GM12878 (cell line): ENCODE measurements around the gene CHP1. TPM values are rescaled to one million over a fixed set of nuclear protein-coding genes. Genes with fewer than 3 reads are reported as not detected.

Experiments used
- ATAC-seq: fragments of 200-7000 bp; cut with Tn5 transposase; 3 replicates; pipeline ENCODE4 v1.9.1; 2020; ENCODE audit warnings: mild to moderate bottlenecking, moderate library complexity
- Bru-seq: library from RNA; stranded (reverse); fragments of 400-500 nt; gene quantifications from one replicate; lab custom pipeline; 2021; lab: Mats Ljungman, UMichigan
- BruChase-seq, 2 experiments: library from RNA; stranded (reverse); fragments of 400-500 nt; gene quantifications; one replicate each; lab custom pipeline; 2021; lab: Mats Ljungman, UMichigan
- BruUV-seq: library from RNA; stranded (reverse); fragments of 400-500 nt; replicated peaks from 2 replicates; lab custom pipeline; 2021; lab: Mats Ljungman, UMichigan
- CTCF ChIA-PET: fragments of 300-600 bp; sonication (Branson Sonifier 250); formaldehyde crosslinking; extraction: SDS; loops from one replicate; lab custom pipeline; 2021; ENCODE audit warnings: inconsistent platforms; lab: Yijun Ruan, JAX
- POLR2A ChIA-PET: fragments of 350-600 bp; formaldehyde crosslinking; extraction: SDS; loops from one replicate; lab custom pipeline; 2021; ENCODE audit warnings: inconsistent platforms; lab: Charles Lee
- RAD21 ChIA-PET: fragments of 300-600 bp; sonication (Branson Sonifier 250); formaldehyde crosslinking; loops from one replicate; lab custom pipeline; 2023; ENCODE audit warnings: antibody characterized with exemption; ENCODE audit not compliant: unreplicated experiment; lab: Charles Lee
- SMC1A ChIA-PET: fragments of 300-600 bp; sonication (Branson Sonifier 250); formaldehyde crosslinking; loops from one replicate; lab custom pipeline; 2023; ENCODE audit not compliant: unreplicated experiment, uncharacterized antibody; lab: Charles Lee
- DNase-seq: peaks from one replicate; pipeline ENCODE4 v3.0.0-alpha.2; 2011; ENCODE audit warnings: low read depth, low spot score
- FAIRE-seq: peaks from 3 replicates; lab custom pipeline; 2011; peaks lifted over from hg19 to GRCh38; lab: Jason Lieb, UNC
- H2AFZ ChIP-seq: 2 replicates; pipeline ENCODE4 v1.6.0; 2011; ENCODE audit warnings: low read depth, low read length, control low read depth; ENCODE audit not compliant: control insufficient read depth
- H3K27ac ChIP-seq: 2 replicates; pipeline ENCODE4 v1.5.1; 2011; ENCODE audit warnings: control low read depth; ENCODE audit not compliant: control insufficient read depth, insufficient read depth
- H3K27me3 ChIP-seq, 2 experiments: replicated peaks in 1 of 2; 2 replicates each; pipeline versions ENCODE4 v1.6.0 to v1.6.1; 2011; ENCODE audit warnings: low read length in 1 of 2; ENCODE audit not compliant: control insufficient read depth in 2 of 2, insufficient read depth in 2 of 2
- H3K36me3 ChIP-seq, 2 experiments: 2 replicates each; pipeline ENCODE4 v1.5.1; 2011; ENCODE audit warnings: low read length in 1 of 2; ENCODE audit not compliant: control insufficient read depth in 2 of 2, insufficient read depth in 2 of 2
- H3K4me1 ChIP-seq: 2 replicates; pipeline ENCODE4 v1.6.1; 2011; ENCODE audit warnings: mild to moderate bottlenecking, low read length, moderate library complexity, mixed read lengths; ENCODE audit not compliant: control insufficient read depth, insufficient read depth
- H3K4me2 ChIP-seq: 2 replicates; pipeline ENCODE4 v1.6.0; 2011; ENCODE audit warnings: control low read depth; ENCODE audit not compliant: control insufficient read depth, insufficient read depth
- H3K4me3 ChIP-seq: fragments of 200-600 bp; sonication (generic); 2 replicates; pipeline ENCODE4 v1.5.1; 2016
- H3K79me2 ChIP-seq: 2 replicates; pipeline ENCODE4 v1.6.0; 2011; ENCODE audit warnings: low read length; ENCODE audit not compliant: control insufficient read depth, insufficient read depth
- H3K9ac ChIP-seq: 2 replicates; pipeline ENCODE4 v1.8.0; 2011; ENCODE audit warnings: low read length, control low read depth, mixed read lengths; ENCODE audit not compliant: control insufficient read depth, insufficient read depth
- H3K9me3 ChIP-seq: replicated peaks from 3 replicates; pipeline ENCODE4 v1.5.1; 2011; ENCODE audit warnings: mild to moderate bottlenecking, low read length; ENCODE audit not compliant: control insufficient read depth, insufficient read depth
- H4K20me1 ChIP-seq: 2 replicates; pipeline ENCODE4 v1.6.0; 2011; ENCODE audit not compliant: control insufficient read depth, insufficient read depth
- ETV6 ChIP-seq, 2 experiments: fragments of 450-650 bp in 1 of 2; IDR thresholded peaks in 1 of 2; conservative IDR thresholded peaks in 1 of 2; 2 replicates each; pipeline ENCODE4 v1.6.1; 2014; ENCODE audit warnings: antibody characterized with exemption in 1 of 2, borderline replicate concordance in 1 of 2, low read depth in 1 of 2, mild to moderate bottlenecking in 1 of 2, moderate library complexity in 1 of 2
- HDAC2 ChIP-seq: fragments of 200-600 bp; sonication (generic); IDR thresholded peaks from 2 replicates; pipeline ENCODE4 v1.6.1; 2017
- NFXL1 ChIP-seq: fragments of 450-650 bp; IDR thresholded peaks from 2 replicates; pipeline ENCODE4 v1.6.1; 2017; ENCODE audit warnings: antibody characterized with exemption, mild to moderate bottlenecking, borderline replicate concordance
- NKRF ChIP-seq: fragments of 450-650 bp; conservative IDR thresholded peaks from 2 replicates; pipeline ENCODE4 v1.6.1; 2017; ENCODE audit warnings: mild to moderate bottlenecking, moderate library complexity
- PAX8 ChIP-seq: fragments of 450-650 bp; IDR thresholded peaks from 2 replicates; pipeline ENCODE4 v1.6.1; 2017; ENCODE audit warnings: mild to moderate bottlenecking, moderate library complexity
- RAD21 ChIP-seq: IDR thresholded peaks from 2 replicates; pipeline ENCODE4 v1.6.1; 2011; ENCODE audit warnings: mild to moderate bottlenecking, low read depth, low read length, moderate library complexity; ENCODE audit not compliant: insufficient read depth
- RELB ChIP-seq: fragments of 450-650 bp; IDR thresholded peaks from 2 replicates; pipeline ENCODE4 v1.6.1; 2017; ENCODE audit warnings: low read depth, mild to moderate bottlenecking, moderate library complexity
- RUNX3 ChIP-seq: IDR thresholded peaks from 2 replicates; pipeline ENCODE4 v1.6.1; 2012; ENCODE audit warnings: low read length, inconsistent platforms
- SIN3A ChIP-seq: IDR thresholded peaks from 2 replicates; pipeline ENCODE4 v1.6.1; 2012; ENCODE audit warnings: low read depth, low read length, improper control_type of control experiment
- WGBS: methylation state at CpG from one replicate; pipeline ENCODE4 v1.1.6; 2016; ENCODE audit warnings: low lambda C conversion rate; ENCODE audit not compliant: insufficient replicate concordance, insufficient coverage; ENCODE audit errors: missing lambda C conversion rate; 5-methylcytosine and 5-hydroxymethylcytosine counted together
- in situ Hi-C: fragments of 300-500 bp; cut with MboI; formaldehyde crosslinking; loops from 9 replicates; pipeline ENCODE4 v1.14.3; 2018; ENCODE audit warnings: mixed read lengths
- intact Hi-C: fragments of 100-400 bp; cut with micrococcal nuclease; formaldehyde crosslinking; loops from one replicate; pipeline ENCODE4 v1.14.2; 2022; ENCODE audit not compliant: unreplicated experiment
- long read RNA-seq, 2 experiments: library from polyadenylated mRNA; unstranded; transcript quantifications; one replicate each; pipeline ENCODE4 v2.0.0, GENCODE V29; 2019 to 2020
- polyA minus RNA-seq, 3 experiments: library from RNA; depleted of rRNA, polyadenylated mRNA; stranded (reverse); fragments of >200 nt; gene quantifications; 2 replicates each; pipeline ENCODE4 v1.2.3, GENCODE V29; 2011
- polyA plus RNA-seq, 11 experiments: library from polyadenylated mRNA; depleted of rRNA in 4 of 11; unstranded in 6 of 11; stranded (reverse) in 5 of 11; fragments of >200 nt; fragmentation: Nextera tagmentation in 4 of 11; fragmentation: Illumina TruSeq in 1 of 11; extraction: Ambion mirVana in 4 of 11; extraction: Trizol in 1 of 11; gene quantifications; 1 replicate in 1 of 11; 2 replicates in 10 of 11; pipeline versions ENCODE4 v1.2.1 to v1.2.3, GENCODE V29; 2011 to 2016; ENCODE audit warnings: inconsistent platforms in 2 of 11, missing spikeins in 2 of 11, low read depth in 1 of 11
- total RNA-seq, 4 experiments: library from RNA; depleted of rRNA in 3 of 4; stranded (reverse); fragments of >200 nt in 3 of 4; fragmentation: Illumina TruSeq in 1 of 4; extraction: Trizol in 1 of 4; gene quantifications; 2 replicates each; pipeline versions ENCODE4 v1.2.1 to v1.2.3, GENCODE V29; 2013 to 2021
- TF ChIP-seq, protein P1 (sequence below): fragments of 450-650 bp; IDR thresholded peaks from 2 replicates; pipeline ENCODE4 v1.6.1; 2018; ENCODE audit warnings: mild to moderate bottlenecking, low read depth, moderate library complexity; ENCODE audit not compliant: partially characterized antibody

The CHP1 gene
- total RNA-seq (2013; cell fraction: nucleolus; rRNA removed) = 4.5 and 7.5 TPM in 2 replicates
- total RNA-seq (2014; rRNA removed) = 43.1 and 45.2 TPM in 2 replicates
- 33.7 and 37.7 TPM in 2 replicates for total RNA-seq (2014; rRNA removed; fragmentation: Illumina TruSeq; extraction: Trizol)
- total RNA-seq (2021) = 45.2 and 51.3 TPM in 2 replicates
- polyA plus RNA-seq (2011; ENCODE audit: low read depth) = 21.4 TPM
- polyA plus RNA-seq (2011; rRNA removed) = 18.8 and 25.7 TPM in 2 replicates
- polyA plus RNA-seq (2011; cell fraction: cytosol; rRNA removed) = 15.8 and 17.5 TPM in 2 replicates
- polyA plus RNA-seq (2011; cell fraction: nucleus; rRNA removed) = 3.6 and 5.9 TPM in 2 replicates
- polyA plus RNA-seq (2012) = 14.1 and 19.3 TPM in 2 replicates
- polyA plus RNA-seq (2014; fragmentation: Illumina TruSeq; extraction: Trizol) = 32.2 and 35.3 TPM in 2 replicates
- 10 to 100 TPM; 32.5 to 43.3 TPM for polyA plus RNA-seq (2014; fragmentation: Nextera tagmentation; extraction: Ambion mirVana)
- polyA plus RNA-seq (2014; rRNA removed) = 30.4 TPM in 2 replicates
- polyA plus RNA-seq (2016; fragmentation: Nextera tagmentation; extraction: Ambion mirVana) = 10 to 100 TPM; 40.5 to 45.9 TPM
- 27.9 and 42.3 TPM in 2 replicates for polyA minus RNA-seq (2011; rRNA and poly(A)+ RNA removed)
- 19.0 and 21.9 TPM in 2 replicates for polyA minus RNA-seq (2011; cell fraction: cytosol; rRNA and poly(A)+ RNA removed)
- polyA minus RNA-seq (2011; cell fraction: nucleus; rRNA and poly(A)+ RNA removed) = 1.8 and 3.9 TPM in 2 replicates
- Bru-seq, nascent RNA = percentile 59 among the genes with signal in this experiment
- BruChase-seq, experiment 1, labeled RNA remaining after a 6-hour chase = percentile 74 among the genes with signal in this experiment
- BruChase-seq, experiment 2, labeled RNA remaining after a 2-hour chase = percentile 64 among the genes with signal in this experiment
- long read RNA-seq, experiment 1, partial matches to known transcripts = 1 of 65 reads
- long read RNA-seq, experiment 1, other reads (novel, unspliced or antisense) = 62 of 65 reads
- long read RNA-seq, experiment 2, partial matches to known transcripts = 0 of 5 reads
- long read RNA-seq, experiment 2, other reads (novel, unspliced or antisense) = 5 of 5 reads

DNA sequence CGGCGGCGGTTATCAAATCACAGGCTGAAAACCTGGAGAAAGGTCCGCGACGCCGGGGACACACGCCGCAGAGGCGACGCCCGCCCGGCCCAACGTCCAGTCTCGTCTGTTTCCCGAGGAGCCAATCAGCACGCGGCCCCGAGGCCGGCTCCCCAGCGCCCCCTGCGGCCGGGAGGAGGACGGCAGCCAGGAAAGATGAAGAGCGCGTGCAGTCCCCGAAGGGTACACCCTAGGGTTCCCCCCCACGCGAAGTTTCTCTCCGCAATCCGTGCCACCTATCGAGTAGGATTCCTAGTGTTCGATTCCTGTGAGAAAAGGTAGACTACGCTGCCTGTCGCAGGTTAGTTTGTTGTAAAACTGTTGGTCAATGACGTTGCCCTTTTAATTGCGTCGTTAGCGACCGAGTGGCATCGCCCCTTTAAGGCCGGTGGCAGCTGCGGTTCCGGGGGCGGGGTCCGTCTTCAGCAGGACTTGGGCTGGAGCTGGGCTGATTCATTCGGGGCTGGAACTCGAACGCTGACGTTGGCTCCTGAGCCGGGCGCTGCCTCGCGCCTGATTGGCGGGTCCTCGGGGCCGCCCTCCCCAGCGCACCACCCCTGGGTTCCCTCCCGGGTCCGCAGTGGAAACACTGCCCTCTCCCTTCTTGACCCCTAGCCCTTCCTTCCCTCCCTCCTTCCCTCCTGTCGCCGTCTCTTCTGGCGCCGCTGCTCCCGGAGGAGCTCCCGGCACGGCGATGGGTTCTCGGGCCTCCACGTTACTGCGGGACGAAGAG, at the start of gene CHP1, which contains the start of gene EXD1:
CHP1 (plus strand) TSS at position 619 of the 772 bp plus-strand sequence; CDS start at position 734, 115 bp downstream.
EXD1 (minus strand) TSS at position 108 of the 772 bp plus-strand sequence. CDS start 4,182 bp downstream, outside the sequence.
- peak; percentile 87 for DNase-seq
- ChIA-PET SMC1A (interaction anchor here (0.7 to 1.5 kb wide), 5 partner anchors 32 to 115 kb away, joined by 3 to 6 read pairs (median 3); partner anchors contain the start of genes INO80, NUSAP1 and OIP5), RAD21 (interaction anchor here (0.6 to 1.4 kb wide), 11 partner anchors 24 to 325 kb away, joined by 3 to 6 read pairs (median 4); partner anchors contain the start of genes NUSAP1 and OIP5), POLR2A (interaction anchor here (0.5 to 1.3 kb wide), 8 partner anchors 53 to 631 kb away, joined by 3 to 7 read pairs (median 4); partner anchors contain the start of genes C15orf62, NUSAP1 and OIP5), CTCF (interaction anchor here (0.5 to 2.0 kb wide), 23 partner anchors 9 to 1972 kb away, joined by 3 to 17 read pairs (median 3); partner anchors contain the start of genes NUSAP1 and OIP5)
- Histone ChIP-seq H2AFZ (peak within 1 kb of the TSS; percentile 99), H3K4me1 (peaks cover 2% of the 10 kb centered on the region; the same call in 1 of the 2 replicates), H4K20me1 (no peaks in the 10 kb centered on the region), H3K36me3 (no peaks in the 10 kb centered on the region), H3K79me2 (peaks cover 10% of the 10 kb centered on the region), H3K4me2 (peak within 1 kb of the TSS; percentile 62), H3K9me3 (no peaks in the 10 kb centered on the region), H3K9ac (peak within 1 kb of the TSS; percentile 85), H3K4me3 (peak within 1 kb of the TSS; percentile 86), H3K27ac (peak within 1 kb of the TSS; percentile 89), H3K27me3 (no peaks in the 10 kb centered on the region)
- WGBS = 1% methylated on average over 70 of the region's 72 CpGs
- in situ Hi-C loops = no loop called here
- intact Hi-C loops = loop anchor here (1.0 to 5.0 kb wide), 3 partner anchors 51 to 171 kb away; partner anchors contain the start of genes NDUFAF1, NUSAP1 and OIP5
- no TSS peak for BruUV-seq
- ATAC-seq = peak; percentile 99
- peak; percentile 95 for FAIRE-seq
- no peak for TF ChIP-seq PAX8
- peak; percentile 89 for TF ChIP-seq RUNX3
- TF ChIP-seq NKRF = peak; percentile 96
- TF ChIP-seq RAD21 = peak; percentile 13; the same call in 1 of the 2 replicates
- TF ChIP-seq ETV6 (conservative IDR thresholded peaks at IDR 0.05 in 1 of 2, IDR thresholded peaks at IDR 0.05 in 1 of 2; ENCODE audit: borderline replicate concordance in 1 of 2, low read depth in 1 of 2) = 0 out of 4 replicates have a peak, but pooled peaks of 1 of the 2 experiments have one; percentile 20
- no peak for TF ChIP-seq NFXL1
- peak; percentile 99 for TF ChIP-seq RELB
- TF ChIP-seq, protein P1, sequence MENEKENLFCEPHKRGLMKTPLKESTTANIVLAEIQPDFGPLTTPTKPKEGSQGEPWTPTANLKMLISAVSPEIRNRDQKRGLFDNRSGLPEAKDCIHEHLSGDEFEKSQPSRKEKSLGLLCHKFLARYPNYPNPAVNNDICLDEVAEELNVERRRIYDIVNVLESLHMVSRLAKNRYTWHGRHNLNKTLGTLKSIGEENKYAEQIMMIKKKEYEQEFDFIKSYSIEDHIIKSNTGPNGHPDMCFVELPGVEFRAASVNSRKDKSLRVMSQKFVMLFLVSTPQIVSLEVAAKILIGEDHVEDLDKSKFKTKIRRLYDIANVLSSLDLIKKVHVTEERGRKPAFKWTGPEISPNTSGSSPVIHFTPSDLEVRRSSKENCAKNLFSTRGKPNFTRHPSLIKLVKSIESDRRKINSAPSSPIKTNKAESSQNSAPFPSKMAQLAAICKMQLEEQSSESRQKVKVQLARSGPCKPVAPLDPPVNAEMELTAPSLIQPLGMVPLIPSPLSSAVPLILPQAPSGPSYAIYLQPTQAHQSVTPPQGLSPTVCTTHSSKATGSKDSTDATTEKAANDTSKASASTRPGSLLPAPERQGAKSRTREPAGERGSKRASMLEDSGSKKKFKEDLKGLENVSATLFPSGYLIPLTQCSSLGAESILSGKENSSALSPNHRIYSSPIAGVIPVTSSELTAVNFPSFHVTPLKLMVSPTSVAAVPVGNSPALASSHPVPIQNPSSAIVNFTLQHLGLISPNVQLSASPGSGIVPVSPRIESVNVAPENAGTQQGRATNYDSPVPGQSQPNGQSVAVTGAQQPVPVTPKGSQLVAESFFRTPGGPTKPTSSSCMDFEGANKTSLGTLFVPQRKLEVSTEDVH = no peak
- peak; percentile 90 for TF ChIP-seq SIN3A
- 0 out of 2 replicates have a peak, but pooled peaks have one; percentile 46 for TF ChIP-seq HDAC2
